A549 (cell line): Measurements from ENCODE around the gene GRIPAP1. TPM values are rescaled to one million over a fixed set of nuclear protein-coding genes. Genes with fewer than 3 reads are reported as not detected.

Experiments
- ATAC-seq, 2 experiments: fragments of 200-7000 bp in 1 of 2; fragments of >200 bp in 1 of 2; cut with Nextera tagmentation in 1 of 2; cut with Tn5 transposase in 1 of 2; 3 replicates each; pipeline versions ENCODE4 v1.8.0 to v1.9.1; 2018 to 2020; ENCODE audit warnings: mild to moderate bottlenecking in 1 of 2, moderate library complexity in 1 of 2
- CTCF ChIA-PET: fragments of 300-600 bp; sonication (Branson Sonifier 250); formaldehyde crosslinking; extraction: SDS; loops from one replicate; lab custom pipeline; 2021; ENCODE audit warnings: antibody characterized with exemption, inconsistent platforms; lab: Yijun Ruan, JAX
- POLR2A ChIA-PET: fragments of 350-600 bp; formaldehyde crosslinking; extraction: SDS; loops from one replicate; lab custom pipeline; 2021; ENCODE audit warnings: antibody characterized with exemption, inconsistent platforms; lab: Yijun Ruan, JAX
- DNase-seq, 2 experiments: peaks; one replicate each; pipeline versions ENCODE4 v3.0.0 to v3.0.0-alpha.2; 2011 to 2016; ENCODE audit warnings: low read depth in 1 of 2, low spot score in 1 of 2
- FAIRE-seq: peaks from 2 replicates; lab custom pipeline; 2011; peaks lifted over from hg19 to GRCh38; lab: Jason Lieb, UNC
- H3K27ac ChIP-seq, 2 experiments: fragments of >200 bp; sonication (Bioruptor Twin); formaldehyde crosslinking; 3 replicates each; pipeline ENCODE4 v1.5.1; 2016 to 2017
- H3K4me1 ChIP-seq: fragments of >200 bp; sonication (Bioruptor Twin); formaldehyde crosslinking; 3 replicates; pipeline ENCODE4 v1.6.1; 2016
- H3K4me2 ChIP-seq: fragments of >200 bp; sonication (Bioruptor Twin); formaldehyde crosslinking; 3 replicates; pipeline ENCODE4 v1.6.1; 2016
- H3K4me3 ChIP-seq: fragments of >200 bp; sonication (Bioruptor Twin); formaldehyde crosslinking; 3 replicates; pipeline ENCODE4 v1.5.1; 2016
- H3K9me3 ChIP-seq: fragments of >200 bp; sonication (Bioruptor Twin); formaldehyde crosslinking; 3 replicates; pipeline ENCODE4 v1.6.1; 2016
- CEBPB ChIP-seq, 2 experiments: fragments of >200 bp in 1 of 2; sonication (Bioruptor Twin) in 1 of 2; formaldehyde crosslinking in 1 of 2; IDR thresholded peaks; 2 replicates each; pipeline ENCODE4 v1.6.1; 2012 to 2016
- CHD2 ChIP-seq: fragments of 150-350 bp; IDR thresholded peaks from 2 replicates; pipeline ENCODE4 v1.6.1; 2014; ENCODE audit warnings: low read length; ENCODE audit not compliant: partially characterized antibody
- CHD4 ChIP-seq: fragments of 200-600 bp; sonication (generic); IDR thresholded peaks from 2 replicates; pipeline ENCODE4 v1.6.1; 2016; ENCODE audit warnings: antibody characterized with exemption, mild to moderate bottlenecking, borderline replicate concordance
- CTCF ChIP-seq: fragments of >200 bp; sonication (Bioruptor Twin); formaldehyde crosslinking; IDR thresholded peaks from 3 replicates; pipeline ENCODE4 v1.5.1; 2016
- EHMT2 ChIP-seq: fragments of 200-600 bp; sonication (generic); IDR thresholded peaks from 2 replicates; pipeline ENCODE4 v1.6.1; 2016; ENCODE audit warnings: antibody characterized with exemption, low read depth, mild to moderate bottlenecking, moderate library complexity
- EP300 ChIP-seq, 2 experiments: fragments of >200 bp; sonication (Bioruptor Twin); formaldehyde crosslinking; IDR thresholded peaks; 2 replicates in 1 of 2; 3 replicates in 1 of 2; pipeline ENCODE4 v1.6.1; 2016 to 2017
- FOSB ChIP-seq: fragments of 250-450 bp; sonication (Bioruptor Pico); IDR thresholded peaks from 2 replicates; pipeline ENCODE4 v1.5.0; 2020; ENCODE audit warnings: mild to moderate bottlenecking, moderate library complexity
- HEYL ChIP-seq: fragments of 250-450 bp; sonication (Bioruptor Pico); IDR thresholded peaks from 2 replicates; pipeline ENCODE4 v1.8.0; 2021; ENCODE audit warnings: mild to moderate bottlenecking, moderate library complexity
- HMGXB4 ChIP-seq: fragments of 250-450 bp; sonication (Bioruptor Pico); IDR thresholded peaks from 2 replicates; pipeline ENCODE4 v1.5.0; 2021; ENCODE audit warnings: mild to moderate bottlenecking, moderate library complexity, borderline replicate concordance
- HOXA7 ChIP-seq: fragments of 250-450 bp; sonication (Bioruptor Pico); IDR thresholded peaks from 2 replicates; pipeline ENCODE4 v1.5.0; 2020; ENCODE audit warnings: mild to moderate bottlenecking, moderate library complexity
- HOXB13 ChIP-seq: fragments of 250-450 bp; sonication (Bioruptor Pico); IDR thresholded peaks from 2 replicates; pipeline ENCODE4 v1.5.0; 2020; ENCODE audit warnings: low read depth, mild to moderate bottlenecking, moderate library complexity
- JUN ChIP-seq, 2 experiments: fragments of >200 bp; sonication (Bioruptor Twin); formaldehyde crosslinking; IDR thresholded peaks; 2 replicates in 1 of 2; 3 replicates in 1 of 2; pipeline ENCODE4 v1.6.1; 2016 to 2017
- KDM1A ChIP-seq: fragments of 200-600 bp; sonication (generic); IDR thresholded peaks from 2 replicates; pipeline ENCODE4 v1.6.1; 2016; ENCODE audit warnings: low read depth, mild to moderate bottlenecking
- MAZ ChIP-seq: fragments of 150-350 bp; IDR thresholded peaks from 2 replicates; pipeline ENCODE4 v1.6.1; 2014; ENCODE audit warnings: antibody characterized with exemption, low read depth, low read length, borderline replicate concordance
- MYC ChIP-seq: IDR thresholded peaks from 2 replicates; pipeline ENCODE4 v1.6.1; 2012; ENCODE audit warnings: mild to moderate bottlenecking, inconsistent platforms, low read length, improper control_type of control experiment, borderline replicate concordance
- POLR2AphosphoS2 ChIP-seq: conservative IDR thresholded peaks from 2 replicates; pipeline ENCODE4 v1.6.1; 2012; ENCODE audit warnings: low read length, improper control_type of control experiment, inconsistent platforms
- RAD21 ChIP-seq, 2 experiments: fragments of >200 bp in 1 of 2; sonication (Bioruptor Twin) in 1 of 2; formaldehyde crosslinking in 1 of 2; IDR thresholded peaks in 1 of 2; conservative IDR thresholded peaks in 1 of 2; 2 replicates in 1 of 2; 3 replicates in 1 of 2; pipeline ENCODE4 v1.6.1; 2012 to 2018; ENCODE audit warnings: inconsistent platforms in 1 of 2
- RARB ChIP-seq: fragments of 250-450 bp; sonication (Bioruptor Pico); IDR thresholded peaks from 2 replicates; pipeline ENCODE4 v1.8.0; 2021; ENCODE audit warnings: mild to moderate bottlenecking, moderate library complexity
- RNF2 ChIP-seq: fragments of 200-600 bp; sonication (generic); IDR thresholded peaks from 2 replicates; pipeline ENCODE4 v1.6.1; 2016; ENCODE audit warnings: low read depth, mild to moderate bottlenecking, antibody characterized with exemption, moderate library complexity, borderline replicate concordance
- ZSCAN20 ChIP-seq: fragments of 250-450 bp; sonication (Bioruptor Pico); IDR thresholded peaks from 2 replicates; pipeline ENCODE4 v1.8.0; 2022; ENCODE audit warnings: mild to moderate bottlenecking, moderate library complexity
- WGBS: methylation state at CpG from one replicate; pipeline ENCODE4 v1.1.6; 2017; ENCODE audit errors: missing lambda C conversion rate; 5-methylcytosine and 5-hydroxymethylcytosine counted together
- polyA plus RNA-seq, 4 experiments: library from polyadenylated mRNA; depleted of rRNA in 3 of 4; stranded (reverse); fragments of >200 nt; fragmentation: RNase III in 1 of 4; extraction: RNeasy Plus Mini Kit Qiagen cat#74134 plus additional on column Dnase treatment in 1 of 4; gene quantifications; 2 replicates in 3 of 4; 3 replicates in 1 of 4; pipeline ENCODE4 v1.2.3, GENCODE V29; 2011 to 2017
- TF ChIP-seq, protein P1 (sequence below): fragments of 200-600 bp; sonication (generic); IDR thresholded peaks from 2 replicates; pipeline ENCODE4 v1.6.1; 2016; ENCODE audit warnings: antibody characterized with exemption, mild to moderate bottlenecking, moderate library complexity
- TF ChIP-seq, protein P2 (sequence below): fragments of >200 bp; sonication (Bioruptor Twin); formaldehyde crosslinking; IDR thresholded peaks from 3 replicates; pipeline ENCODE4 v1.6.1; 2016

Gene GRIPAP1
- polyA plus RNA-seq, 2 of the 4 experiments (the other 2 are of a cell fraction) = 33.7 to 34.3 TPM

DNA sequence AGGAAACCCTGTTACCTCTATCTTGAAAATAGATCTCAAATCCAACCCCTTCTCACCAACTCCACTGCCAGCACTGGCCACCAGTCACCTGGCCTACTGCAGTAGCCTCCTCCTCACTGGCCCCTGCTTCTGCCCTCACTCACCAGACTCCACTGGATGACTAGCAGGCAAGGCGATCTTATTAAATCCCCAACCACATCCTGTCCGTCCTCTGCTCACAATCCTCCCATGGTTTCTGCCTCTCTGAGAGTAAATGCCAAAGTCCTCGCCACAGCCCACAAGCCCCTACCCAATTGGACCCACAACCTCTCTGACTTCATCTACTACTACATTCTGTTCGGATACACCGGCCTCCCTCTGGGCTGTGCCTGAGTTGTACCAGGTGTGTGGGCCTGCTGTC is 77.8 kb downstream of the GRIPAP1 start:
- H3K4me3 ChIP-seq = no peak overlapping the region
- CTCF ChIA-PET = no interaction called here
- no peak overlapping the region for H3K27ac ChIP-seq
- H3K4me2 ChIP-seq = no peak overlapping the region
- POLR2A ChIA-PET = no interaction called here
- WGBS = 99% methylated on average over 5 of the region's 5 CpGs
- DNase-seq = no peak
- H3K4me1 ChIP-seq = 0 out of 3 replicates have a peak, but pooled peaks cover 2% of the 10 kb centered on the region
- no peak for TF ChIP-seq RAD21 (conservative IDR thresholded peaks at IDR 0.05 in 1 of 2, IDR thresholded peaks at IDR 0.05 in 1 of 2)
- no peak for TF ChIP-seq HOXB13 (CRISPR knock-in tag)
- TF ChIP-seq CHD2 = no peak
- no peak for TF ChIP-seq CHD4
- no peak for FAIRE-seq
- no peaks in the 10 kb centered on the region for H3K9me3 ChIP-seq
- ATAC-seq = no peak

DNA sequence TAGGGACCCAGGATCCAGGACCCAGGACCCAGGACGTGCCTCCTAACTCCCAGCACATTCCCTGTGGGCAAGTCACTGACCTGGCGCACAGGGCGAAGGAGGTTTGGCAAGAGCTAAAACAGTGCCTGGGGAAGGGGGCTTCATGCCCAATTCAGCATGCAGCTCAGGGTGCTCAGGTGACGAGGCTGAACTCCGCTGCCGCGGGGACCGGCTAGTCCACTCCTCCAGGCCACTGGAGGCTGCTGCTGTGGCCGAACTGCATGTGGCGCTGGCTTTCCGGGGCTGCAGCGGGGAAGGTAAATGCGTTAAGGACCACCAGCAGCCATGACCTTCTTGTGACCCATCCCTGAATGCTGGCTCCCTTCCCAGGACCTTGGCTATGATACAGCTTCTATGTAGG is 78.3 kb downstream of the GRIPAP1 start:
- TF ChIP-seq, protein P1, sequence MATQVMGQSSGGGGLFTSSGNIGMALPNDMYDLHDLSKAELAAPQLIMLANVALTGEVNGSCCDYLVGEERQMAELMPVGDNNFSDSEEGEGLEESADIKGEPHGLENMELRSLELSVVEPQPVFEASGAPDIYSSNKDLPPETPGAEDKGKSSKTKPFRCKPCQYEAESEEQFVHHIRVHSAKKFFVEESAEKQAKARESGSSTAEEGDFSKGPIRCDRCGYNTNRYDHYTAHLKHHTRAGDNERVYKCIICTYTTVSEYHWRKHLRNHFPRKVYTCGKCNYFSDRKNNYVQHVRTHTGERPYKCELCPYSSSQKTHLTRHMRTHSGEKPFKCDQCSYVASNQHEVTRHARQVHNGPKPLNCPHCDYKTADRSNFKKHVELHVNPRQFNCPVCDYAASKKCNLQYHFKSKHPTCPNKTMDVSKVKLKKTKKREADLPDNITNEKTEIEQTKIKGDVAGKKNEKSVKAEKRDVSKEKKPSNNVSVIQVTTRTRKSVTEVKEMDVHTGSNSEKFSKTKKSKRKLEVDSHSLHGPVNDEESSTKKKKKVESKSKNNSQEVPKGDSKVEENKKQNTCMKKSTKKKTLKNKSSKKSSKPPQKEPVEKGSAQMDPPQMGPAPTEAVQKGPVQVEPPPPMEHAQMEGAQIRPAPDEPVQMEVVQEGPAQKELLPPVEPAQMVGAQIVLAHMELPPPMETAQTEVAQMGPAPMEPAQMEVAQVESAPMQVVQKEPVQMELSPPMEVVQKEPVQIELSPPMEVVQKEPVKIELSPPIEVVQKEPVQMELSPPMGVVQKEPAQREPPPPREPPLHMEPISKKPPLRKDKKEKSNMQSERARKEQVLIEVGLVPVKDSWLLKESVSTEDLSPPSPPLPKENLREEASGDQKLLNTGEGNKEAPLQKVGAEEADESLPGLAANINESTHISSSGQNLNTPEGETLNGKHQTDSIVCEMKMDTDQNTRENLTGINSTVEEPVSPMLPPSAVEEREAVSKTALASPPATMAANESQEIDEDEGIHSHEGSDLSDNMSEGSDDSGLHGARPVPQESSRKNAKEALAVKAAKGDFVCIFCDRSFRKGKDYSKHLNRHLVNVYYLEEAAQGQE = no peak
- TF ChIP-seq ZSCAN20 (CRISPR knock-in tag) = no peak
- no peak for TF ChIP-seq CTCF
- TF ChIP-seq MYC = no peak
- TF ChIP-seq EP300 (IDR thresholded peaks at IDR 0.05) = no peak
- TF ChIP-seq, protein P2, sequence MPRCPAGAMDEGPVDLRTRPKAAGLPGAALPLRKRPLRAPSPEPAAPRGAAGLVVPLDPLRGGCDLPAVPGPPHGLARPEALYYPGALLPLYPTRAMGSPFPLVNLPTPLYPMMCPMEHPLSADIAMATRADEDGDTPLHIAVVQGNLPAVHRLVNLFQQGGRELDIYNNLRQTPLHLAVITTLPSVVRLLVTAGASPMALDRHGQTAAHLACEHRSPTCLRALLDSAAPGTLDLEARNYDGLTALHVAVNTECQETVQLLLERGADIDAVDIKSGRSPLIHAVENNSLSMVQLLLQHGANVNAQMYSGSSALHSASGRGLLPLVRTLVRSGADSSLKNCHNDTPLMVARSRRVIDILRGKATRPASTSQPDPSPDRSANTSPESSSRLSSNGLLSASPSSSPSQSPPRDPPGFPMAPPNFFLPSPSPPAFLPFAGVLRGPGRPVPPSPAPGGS = no peak
- no peak for TF ChIP-seq EHMT2
- TF ChIP-seq CEBPB (IDR thresholded peaks at IDR 0.05) = no peak
- no peak for TF ChIP-seq HMGXB4 (CRISPR knock-in tag)
- TF ChIP-seq POLR2AphosphoS2 = no peak
- TF ChIP-seq RARB (CRISPR knock-in tag) = no peak
- TF ChIP-seq JUN (IDR thresholded peaks at IDR 0.05) = no peak
- TF ChIP-seq FOSB (CRISPR knock-in tag) = no peak
- TF ChIP-seq MAZ = no peak
- no peak for TF ChIP-seq HOXA7 (CRISPR knock-in tag)
- TF ChIP-seq HEYL (CRISPR knock-in tag) = no peak
- no peak for TF ChIP-seq KDM1A
- TF ChIP-seq RNF2 = no peak
- POLR2A ChIA-PET = no interaction called here
- Histone ChIP-seq H3K4me1 (0 out of 3 replicates have a peak, but pooled peaks cover 4% of the 10 kb centered on the region), H3K4me2 (no peak overlapping the region), H3K27ac (no peak overlapping the region), H3K9me3 (no peaks in the 10 kb centered on the region), H3K4me3 (no peak overlapping the region)
- CTCF ChIA-PET = no interaction called here
- no peak for ATAC-seq
- DNase-seq = no peak
- WGBS = 90% methylated on average over 6 of the region's 13 CpGs
- FAIRE-seq = no peak
